BE2C (cell line): ENCODE measurements around the gene VPS26C.

Experiments used
- DNase-seq: peaks from one replicate; pipeline ENCODE4 v3.0.0-alpha.2; 2020
- H3K27me3 ChIP-seq: fragments of 250-450 bp; sonication (Bioruptor Pico); 2 replicates; pipeline ENCODE4 v1.5.1; 2020; ENCODE audit warnings: mild to moderate bottlenecking
- H3K36me3 ChIP-seq: fragments of 250-450 bp; sonication (Bioruptor Pico); 2 replicates; pipeline ENCODE4 v1.5.1; 2020; ENCODE audit warnings: mild to moderate bottlenecking
- H3K4me1 ChIP-seq: fragments of 250-450 bp; sonication (Bioruptor Pico); 2 replicates; pipeline ENCODE4 v1.5.1; 2020
- H3K4me3 ChIP-seq: 2 replicates; pipeline ENCODE4 v1.5.1; 2011; ENCODE audit warnings: low read depth, low read length
- H3K9me3 ChIP-seq: fragments of 250-450 bp; sonication (Bioruptor Pico); 2 replicates; pipeline ENCODE4 v1.5.1; 2020
- TF ChIP-seq, protein P1 (sequence below): IDR thresholded peaks from 2 replicates; pipeline ENCODE4 v1.5.1; 2012; ENCODE audit warnings: mild to moderate bottlenecking, low read depth, low read length

Gene VPS26C

DNA sequence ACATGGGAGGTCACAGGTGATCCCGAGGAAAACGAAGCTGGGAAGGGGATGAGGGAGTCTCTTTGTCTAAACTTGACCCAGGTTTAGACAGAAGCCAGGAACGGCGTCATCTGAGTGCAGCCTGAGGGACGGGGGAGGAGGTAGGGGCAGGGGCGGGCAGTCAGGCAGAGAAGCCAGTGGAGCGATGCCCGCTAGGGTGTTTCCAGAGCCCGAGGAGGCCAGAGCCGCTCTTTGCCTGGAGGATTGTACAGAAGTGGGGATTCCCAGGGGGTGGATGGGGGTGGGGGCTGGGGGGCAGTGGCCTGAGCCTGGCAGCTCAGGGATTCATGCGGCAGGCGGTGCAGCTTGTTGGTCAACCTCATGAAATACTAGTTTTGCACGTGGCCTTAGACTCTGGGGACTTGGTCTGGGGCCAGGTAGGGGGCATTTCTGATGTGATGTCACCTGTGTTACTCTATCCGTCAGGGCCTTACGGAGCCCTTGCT is 58.4 kb downstream of the VPS26C start:
- no peaks in the 10 kb centered on the region for H3K27me3 ChIP-seq
- peak overlapping the region; percentile 44 for H3K4me3 ChIP-seq

GRCh38 chr21:37208056-37208721 is 58.9 kb downstream of the VPS26C start:
- peaks cover under 1% of the 10 kb centered on the region; the same call in 1 of the 2 replicates for H3K36me3 ChIP-seq
- no peaks in the 10 kb centered on the region for H3K9me3 ChIP-seq
- H3K4me1 ChIP-seq, result peaks cover 13% of the 10 kb centered on the region
- TF ChIP-seq, protein P1, sequence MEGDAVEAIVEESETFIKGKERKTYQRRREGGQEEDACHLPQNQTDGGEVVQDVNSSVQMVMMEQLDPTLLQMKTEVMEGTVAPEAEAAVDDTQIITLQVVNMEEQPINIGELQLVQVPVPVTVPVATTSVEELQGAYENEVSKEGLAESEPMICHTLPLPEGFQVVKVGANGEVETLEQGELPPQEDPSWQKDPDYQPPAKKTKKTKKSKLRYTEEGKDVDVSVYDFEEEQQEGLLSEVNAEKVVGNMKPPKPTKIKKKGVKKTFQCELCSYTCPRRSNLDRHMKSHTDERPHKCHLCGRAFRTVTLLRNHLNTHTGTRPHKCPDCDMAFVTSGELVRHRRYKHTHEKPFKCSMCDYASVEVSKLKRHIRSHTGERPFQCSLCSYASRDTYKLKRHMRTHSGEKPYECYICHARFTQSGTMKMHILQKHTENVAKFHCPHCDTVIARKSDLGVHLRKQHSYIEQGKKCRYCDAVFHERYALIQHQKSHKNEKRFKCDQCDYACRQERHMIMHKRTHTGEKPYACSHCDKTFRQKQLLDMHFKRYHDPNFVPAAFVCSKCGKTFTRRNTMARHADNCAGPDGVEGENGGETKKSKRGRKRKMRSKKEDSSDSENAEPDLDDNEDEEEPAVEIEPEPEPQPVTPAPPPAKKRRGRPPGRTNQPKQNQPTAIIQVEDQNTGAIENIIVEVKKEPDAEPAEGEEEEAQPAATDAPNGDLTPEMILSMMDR, result no peak
- peak; percentile 44 for DNase-seq
- H3K4me3 ChIP-seq, result peak overlapping the region; percentile 44
- H3K27me3 ChIP-seq, result no peaks in the 10 kb centered on the region

More for the DNA sequence above, 58.4 kb downstream of the VPS26C start:
- TF ChIP-seq, protein P1, result no peak
- no peaks in the 10 kb centered on the region for H3K36me3 ChIP-seq
- peaks cover 13% of the 10 kb centered on the region for H3K4me1 ChIP-seq
- H3K9me3 ChIP-seq, result no peaks in the 10 kb centered on the region
- DNase-seq, result peak; percentile 33

GRCh38 chr21:37207441-37208009 is 59.6 kb downstream of the VPS26C start:
- Histone ChIP-seq H3K9me3 (no peaks in the 10 kb centered on the region), H3K36me3 (peaks cover 5% of the 10 kb centered on the region; the same call in 1 of the 2 replicates), H3K4me1 (peaks cover 13% of the 10 kb centered on the region), H3K27me3 (no peaks in the 10 kb centered on the region), H3K4me3 (peak overlapping the region; percentile 44; the same call in 1 of the 2 replicates)
- DNase-seq, result peak; percentile 50
- TF ChIP-seq, protein P1, result no peak

DNA sequence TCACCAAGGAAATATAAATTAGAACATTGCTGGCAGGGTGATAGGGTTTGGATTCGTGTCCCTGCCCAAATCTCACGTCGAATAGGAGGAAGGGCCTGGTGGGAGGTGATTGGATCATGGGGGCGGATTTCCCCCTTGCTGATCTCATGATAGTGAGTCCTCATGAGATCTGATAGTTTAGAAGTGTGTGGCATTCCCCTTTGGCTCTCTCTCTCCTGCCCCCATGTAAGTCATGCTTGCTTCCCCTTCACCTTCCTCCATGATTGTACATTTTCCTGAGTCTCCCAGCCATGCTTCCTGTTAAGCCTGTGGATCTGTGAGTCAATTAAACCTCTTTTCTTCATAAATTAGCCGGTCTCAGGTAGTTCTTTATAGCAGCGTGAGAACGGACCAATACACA is 60.6 kb downstream of the VPS26C start:
- TF ChIP-seq, protein P1, result no peak
- Histone ChIP-seq H3K4me1 (peaks cover 13% of the 10 kb centered on the region), H3K36me3 (peaks cover 5% of the 10 kb centered on the region), H3K4me3 (no peak overlapping the region), H3K27me3 (no peaks in the 10 kb centered on the region), H3K9me3 (no peaks in the 10 kb centered on the region)
- DNase-seq, result no peak

GRCh38 chr21:37204580-37204979 is 62.6 kb downstream of the VPS26C start:
- H3K9me3 ChIP-seq, result no peaks in the 10 kb centered on the region
- peaks cover 21% of the 10 kb centered on the region for H3K36me3 ChIP-seq
- no peak for DNase-seq
- peaks cover 13% of the 10 kb centered on the region for H3K4me1 ChIP-seq
- TF ChIP-seq, protein P1, result no peak
- H3K4me3 ChIP-seq, result no peak overlapping the region
- H3K27me3 ChIP-seq, result no peaks in the 10 kb centered on the region
